ENCODE measurements around the gene FXYD7. TPM values are rescaled to one million over a fixed set of nuclear protein-coding genes. Genes with fewer than 3 reads are reported as not detected.

The FXYD7 gene
- total and polyA plus RNA-seq, 9 of the 15 experiments (the other 6 are each of a cell fraction or from before 2014, with no cell fraction given): 0.10 to 0.80 (median 0.31) TPM; not detected in 3

GRCh38 chr19:35154525-35155406, 11.7 kb downstream of the FXYD7 start, which contains the start of gene FXYD5 (continued):
- TF ChIP-seq ZNF696 (CRISPR knock-in tag; conservative IDR thresholded peaks at IDR 0.05): no peak
- TF ChIP-seq ZNF408 (CRISPR knock-in tag; IDR thresholded peaks at IDR 0.05; ENCODE audit: low read depth): no peak
- TF ChIP-seq TOE1 (IDR thresholded peaks at IDR 0.05; ENCODE audit: borderline replicate concordance): peak; percentile 79
- no peak for TF ChIP-seq TOE1 (CRISPR knock-in tag; IDR thresholded peaks at IDR 0.05; ENCODE audit: borderline replicate concordance, low read depth)
- TF ChIP-seq ILF3 (IDR thresholded peaks at IDR 0.05; ENCODE audit: borderline replicate concordance): no peak
- TF ChIP-seq, protein P1, sequence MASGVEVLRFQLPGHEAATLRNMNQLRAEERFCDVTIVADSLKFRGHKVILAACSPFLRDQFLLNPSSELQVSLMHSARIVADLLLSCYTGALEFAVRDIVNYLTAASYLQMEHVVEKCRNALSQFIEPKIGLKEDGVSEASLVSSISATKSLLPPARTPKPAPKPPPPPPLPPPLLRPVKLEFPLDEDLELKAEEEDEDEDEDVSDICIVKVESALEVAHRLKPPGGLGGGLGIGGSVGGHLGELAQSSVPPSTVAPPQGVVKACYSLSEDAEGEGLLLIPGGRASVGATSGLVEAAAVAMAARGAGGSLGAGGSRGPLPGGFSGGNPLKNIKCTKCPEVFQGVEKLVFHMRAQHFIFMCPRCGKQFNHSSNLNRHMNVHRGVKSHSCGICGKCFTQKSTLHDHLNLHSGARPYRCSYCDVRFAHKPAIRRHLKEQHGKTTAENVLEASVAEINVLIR (CRISPR knock-in tag; IDR thresholded peaks at IDR 0.05): no peak
- TF ChIP-seq KDM4B (IDR thresholded peaks at IDR 0.05; ENCODE audit: borderline replicate concordance in 2 of 2, low read depth in 1 of 2): 0 out of 4 replicates have a peak, but pooled peaks of 1 of the 2 experiments have one; percentile 41
- TF ChIP-seq, protein P2, sequence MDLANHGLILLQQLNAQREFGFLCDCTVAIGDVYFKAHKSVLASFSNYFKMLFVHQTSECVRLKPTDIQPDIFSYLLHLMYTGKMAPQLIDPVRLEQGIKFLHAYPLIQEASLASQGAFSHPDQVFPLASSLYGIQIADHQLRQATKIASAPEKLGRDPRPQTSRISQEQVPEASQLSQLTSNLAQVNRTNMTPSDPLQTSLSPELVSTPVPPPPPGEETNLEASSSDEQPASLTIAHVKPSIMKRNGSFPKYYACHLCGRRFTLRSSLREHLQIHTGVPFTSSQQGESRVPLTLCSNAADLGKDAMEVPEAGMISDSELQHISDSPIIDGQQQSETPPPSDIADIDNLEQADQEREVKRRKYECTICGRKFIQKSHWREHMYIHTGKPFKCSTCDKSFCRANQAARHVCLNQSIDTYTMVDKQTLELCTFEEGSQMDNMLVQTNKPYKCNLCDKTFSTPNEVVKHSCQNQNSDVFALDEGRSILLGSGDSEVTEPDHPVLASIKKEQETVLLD (IDR thresholded peaks at IDR 0.05): 0 out of 2 replicates have a peak, but pooled peaks have one; percentile 24
- TF ChIP-seq ZNF586 (CRISPR knock-in tag; conservative IDR thresholded peaks at IDR 0.05): no peak
- peak; percentile 68 for TF ChIP-seq JUND (IDR thresholded peaks at IDR 0.05; ENCODE audit: borderline replicate concordance, low read depth, low read length)
- peak; percentile 43; the same call in 1 of the 3 replicates for TF ChIP-seq JUND (tag; IDR thresholded peaks at IDR 0.05; ENCODE audit: borderline replicate concordance, low read depth, low read length)
- TF ChIP-seq HMBOX1 (IDR thresholded peaks at IDR 0.05): peak; percentile 39; the same call in 1 of the 2 replicates
- no peak; the same call in 1 of the 2 replicates for TF ChIP-seq HDGF (IDR thresholded peaks at IDR 0.05)
- peak; percentile 40; the same call in 1 of the 2 replicates for TF ChIP-seq RB1 (IDR thresholded peaks at IDR 0.05; ENCODE audit: low read depth)
- TF ChIP-seq ZBTB7A (IDR thresholded peaks at IDR 0.05; ENCODE audit: borderline replicate concordance, control insufficient read depth, low read depth, low read length): peak; percentile 73
- TF ChIP-seq CBFA2T2 (conservative IDR thresholded peaks at IDR 0.05): no peak
- TF ChIP-seq E2F6 (IDR thresholded peaks at IDR 0.05; ENCODE audit: borderline replicate concordance in 1 of 2, extremely low read depth in 1 of 2, insufficient read depth in 1 of 2, insufficient read length in 1 of 2, low read depth in 1 of 2, low read length in 1 of 2, poor library complexity in 1 of 2, severe bottlenecking in 1 of 2): peak; percentile 46 to 80
- TF ChIP-seq, protein P3, sequence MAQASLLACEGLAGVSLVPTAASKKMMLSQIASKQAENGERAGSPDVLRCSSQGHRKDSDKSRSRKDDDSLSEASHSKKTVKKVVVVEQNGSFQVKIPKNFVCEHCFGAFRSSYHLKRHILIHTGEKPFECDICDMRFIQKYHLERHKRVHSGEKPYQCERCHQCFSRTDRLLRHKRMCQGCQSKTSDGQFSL (CRISPR knock-in tag; IDR thresholded peaks at IDR 0.05): 0 out of 2 replicates have a peak, but pooled peaks have one; percentile 24
- TF ChIP-seq, protein P3 (tag; IDR thresholded peaks at IDR 0.05): no peak
- no peak for TF ChIP-seq ZNF143 (CRISPR knock-in tag; IDR thresholded peaks at IDR 0.05)
- peak; percentile 81 for TF ChIP-seq HDAC2 (IDR thresholded peaks at IDR 0.05)
